ENCODE data around the gene CNTNAP4. TPM values are rescaled to one million over a fixed set of nuclear protein-coding genes. Genes with fewer than 3 reads are reported as not detected.

Gene CNTNAP4
- total RNA-seq, 1 experiment from 2014 or later: not detected

DNA sequence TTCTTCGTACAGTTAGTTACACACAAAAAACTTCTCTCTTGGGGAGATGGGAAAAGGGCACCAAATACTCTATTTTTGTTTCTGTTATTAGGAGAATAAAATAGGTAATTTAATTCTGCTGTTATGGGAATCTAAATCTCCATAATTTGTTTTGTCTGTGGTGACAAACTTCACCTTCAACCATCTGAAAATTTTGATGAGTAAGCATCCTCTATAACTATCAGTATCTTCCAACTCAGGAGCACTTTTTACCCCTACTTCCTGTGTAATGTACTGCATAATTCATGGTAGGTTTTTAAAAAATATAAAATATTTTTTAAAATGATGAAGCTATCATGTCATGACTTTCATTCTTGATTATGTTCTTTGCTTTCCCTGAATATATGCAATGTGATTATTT lies 33.6 kb upstream of the CNTNAP4 start:
- CTCF ChIA-PET: no interaction called here
- no peaks in the 10 kb centered on the region for H3K27me3 ChIP-seq (ENCODE audit: insufficient read depth, low read length)
- ATAC-seq (no peak), DNase-seq (ENCODE audit: low read depth, low spot score) (no peak)
- TF ChIP-seq, protein P1, sequence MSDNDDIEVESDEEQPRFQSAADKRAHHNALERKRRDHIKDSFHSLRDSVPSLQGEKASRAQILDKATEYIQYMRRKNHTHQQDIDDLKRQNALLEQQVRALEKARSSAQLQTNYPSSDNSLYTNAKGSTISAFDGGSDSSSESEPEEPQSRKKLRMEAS (IDR thresholded peaks at IDR 0.05): no peak
- TF ChIP-seq TCF7L2 (IDR thresholded peaks at IDR 0.05; ENCODE audit: borderline replicate concordance, extremely low read depth, insufficient read depth, insufficient read length) (no peak), ZFX (IDR thresholded peaks at IDR 0.05) (no peak), ELF1 (IDR thresholded peaks at IDR 0.05; ENCODE audit: borderline replicate concordance, low read depth) (no peak), YY1 (IDR thresholded peaks at IDR 0.05; ENCODE audit: extremely low read depth, insufficient replicate concordance, low read depth, low read length) (no peak), EGR1 (IDR thresholded peaks at IDR 0.05; ENCODE audit: low read depth) (no peak), POLR2AphosphoS5 (IDR thresholded peaks at IDR 0.05; ENCODE audit: low read depth, low read length) (no peak), POLR2A (IDR thresholded peaks at IDR 0.05; ENCODE audit: borderline replicate concordance, extremely low read depth, insufficient read depth, insufficient read length) (no peak), ZNF274 (IDR thresholded peaks at IDR 0.05; ENCODE audit: low read depth, low read length) (no peak), SP1 (IDR thresholded peaks at IDR 0.05; ENCODE audit: low read depth) (no peak), RAD21 (IDR thresholded peaks at IDR 0.05; ENCODE audit: low read depth) (no peak), EZH2 (IDR thresholded peaks at IDR 0.05) (no peak), JUND (IDR thresholded peaks at IDR 0.05) (no peak), SRF (IDR thresholded peaks at IDR 0.05; ENCODE audit: low read depth) (no peak), FOSL1 (IDR thresholded peaks at IDR 0.05; ENCODE audit: low read depth) (no peak), SIN3A (IDR thresholded peaks at IDR 0.05; ENCODE audit: low read depth) (no peak), CEBPB (IDR thresholded peaks at IDR 0.05; ENCODE audit: low read depth) (no peak)
- TF ChIP-seq, protein P2, sequence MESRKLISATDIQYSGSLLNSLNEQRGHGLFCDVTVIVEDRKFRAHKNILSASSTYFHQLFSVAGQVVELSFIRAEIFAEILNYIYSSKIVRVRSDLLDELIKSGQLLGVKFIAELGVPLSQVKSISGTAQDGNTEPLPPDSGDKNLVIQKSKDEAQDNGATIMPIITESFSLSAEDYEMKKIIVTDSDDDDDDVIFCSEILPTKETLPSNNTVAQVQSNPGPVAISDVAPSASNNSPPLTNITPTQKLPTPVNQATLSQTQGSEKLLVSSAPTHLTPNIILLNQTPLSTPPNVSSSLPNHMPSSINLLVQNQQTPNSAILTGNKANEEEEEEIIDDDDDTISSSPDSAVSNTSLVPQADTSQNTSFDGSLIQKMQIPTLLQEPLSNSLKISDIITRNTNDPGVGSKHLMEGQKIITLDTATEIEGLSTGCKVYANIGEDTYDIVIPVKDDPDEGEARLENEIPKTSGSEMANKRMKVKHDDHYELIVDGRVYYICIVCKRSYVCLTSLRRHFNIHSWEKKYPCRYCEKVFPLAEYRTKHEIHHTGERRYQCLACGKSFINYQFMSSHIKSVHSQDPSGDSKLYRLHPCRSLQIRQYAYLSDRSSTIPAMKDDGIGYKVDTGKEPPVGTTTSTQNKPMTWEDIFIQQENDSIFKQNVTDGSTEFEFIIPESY (IDR thresholded peaks at IDR 0.05; ENCODE audit: extremely low read depth, insufficient replicate concordance, low read length): no peak
- TF ChIP-seq, protein P3, sequence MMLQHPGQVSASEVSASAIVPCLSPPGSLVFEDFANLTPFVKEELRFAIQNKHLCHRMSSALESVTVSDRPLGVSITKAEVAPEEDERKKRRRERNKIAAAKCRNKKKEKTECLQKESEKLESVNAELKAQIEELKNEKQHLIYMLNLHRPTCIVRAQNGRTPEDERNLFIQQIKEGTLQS (IDR thresholded peaks at IDR 0.05): no peak
- TF ChIP-seq, protein P4, sequence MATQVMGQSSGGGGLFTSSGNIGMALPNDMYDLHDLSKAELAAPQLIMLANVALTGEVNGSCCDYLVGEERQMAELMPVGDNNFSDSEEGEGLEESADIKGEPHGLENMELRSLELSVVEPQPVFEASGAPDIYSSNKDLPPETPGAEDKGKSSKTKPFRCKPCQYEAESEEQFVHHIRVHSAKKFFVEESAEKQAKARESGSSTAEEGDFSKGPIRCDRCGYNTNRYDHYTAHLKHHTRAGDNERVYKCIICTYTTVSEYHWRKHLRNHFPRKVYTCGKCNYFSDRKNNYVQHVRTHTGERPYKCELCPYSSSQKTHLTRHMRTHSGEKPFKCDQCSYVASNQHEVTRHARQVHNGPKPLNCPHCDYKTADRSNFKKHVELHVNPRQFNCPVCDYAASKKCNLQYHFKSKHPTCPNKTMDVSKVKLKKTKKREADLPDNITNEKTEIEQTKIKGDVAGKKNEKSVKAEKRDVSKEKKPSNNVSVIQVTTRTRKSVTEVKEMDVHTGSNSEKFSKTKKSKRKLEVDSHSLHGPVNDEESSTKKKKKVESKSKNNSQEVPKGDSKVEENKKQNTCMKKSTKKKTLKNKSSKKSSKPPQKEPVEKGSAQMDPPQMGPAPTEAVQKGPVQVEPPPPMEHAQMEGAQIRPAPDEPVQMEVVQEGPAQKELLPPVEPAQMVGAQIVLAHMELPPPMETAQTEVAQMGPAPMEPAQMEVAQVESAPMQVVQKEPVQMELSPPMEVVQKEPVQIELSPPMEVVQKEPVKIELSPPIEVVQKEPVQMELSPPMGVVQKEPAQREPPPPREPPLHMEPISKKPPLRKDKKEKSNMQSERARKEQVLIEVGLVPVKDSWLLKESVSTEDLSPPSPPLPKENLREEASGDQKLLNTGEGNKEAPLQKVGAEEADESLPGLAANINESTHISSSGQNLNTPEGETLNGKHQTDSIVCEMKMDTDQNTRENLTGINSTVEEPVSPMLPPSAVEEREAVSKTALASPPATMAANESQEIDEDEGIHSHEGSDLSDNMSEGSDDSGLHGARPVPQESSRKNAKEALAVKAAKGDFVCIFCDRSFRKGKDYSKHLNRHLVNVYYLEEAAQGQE (IDR thresholded peaks at IDR 0.05; ENCODE audit: low read depth): no peak
- BruUV-seq (replicated peaks): no TSS peak
- no peaks in the 10 kb centered on the region; a peak in 1 of 4 replicates for H3K4me1 ChIP-seq (ENCODE audit: control insufficient read depth in 1 of 2, insufficient read depth in 2 of 2, low read length in 2 of 2)
- RAD21 ChIA-PET (ENCODE audit: low non-redundant PET in 1 of 2, low total read pairs in 2 of 2, uncharacterized antibody in 2 of 2, unreplicated experiment in 2 of 2): no interaction called here
- no peak overlapping the region for H3K9ac ChIP-seq (ENCODE audit: low read length)
- POLR2A ChIA-PET: no interaction called here
- H3K27ac ChIP-seq (ENCODE audit: low read depth, low read length): no peak overlapping the region
- H4K20me1 ChIP-seq (ENCODE audit: insufficient read depth): no peaks in the 10 kb centered on the region
- no peak overlapping the region for H2AFZ ChIP-seq (ENCODE audit: low read depth, low read length, poor library complexity, severe bottlenecking)
- H3K4me3 ChIP-seq (replicated peaks in 1 of 2; ENCODE audit: low read depth in 1 of 2, low read length in 2 of 2): no peak overlapping the region
- intact Hi-C loops (cut with micrococcal nuclease): no loop called here
- no peak overlapping the region for H3K4me2 ChIP-seq (ENCODE audit: low read length)
- H3K36me3 ChIP-seq (ENCODE audit: control insufficient read depth in 1 of 2, insufficient read depth in 2 of 2, low read length in 2 of 2): no peaks in the 10 kb centered on the region
- no peaks in the 10 kb centered on the region for H3K9me2 ChIP-seq (ENCODE audit: insufficient read depth)
- no peaks in the 10 kb centered on the region for H3K79me2 ChIP-seq (ENCODE audit: insufficient read depth, low read length)
- H3K9me3 ChIP-seq (ENCODE audit: control insufficient read depth in 1 of 2, insufficient read depth in 1 of 2, low read depth in 1 of 2, low read length in 2 of 2): no peaks in the 10 kb centered on the region; a peak in 2 of 4 replicates

Data from HCT116 (cell line).